Choroid plexus epithelial cell (primary cell): ENCODE results near the gene EFCAB11.

Source experiments
- DNase-seq: peaks from one replicate; pipeline ENCODE4 v3.0.0-alpha.2; 2010; ENCODE audit warnings: low read depth
- H3K4me3 ChIP-seq: 2 replicates; pipeline ENCODE4 v1.5.1; 2011; ENCODE audit warnings: low read depth, mild to moderate bottlenecking, control low read depth, low read length, moderate library complexity
- TF ChIP-seq, protein P1 (sequence below): conservative IDR thresholded peaks from 2 replicates; pipeline ENCODE4 v1.5.1; 2011; ENCODE audit warnings: low read depth, mild to moderate bottlenecking, control low read depth, inconsistent platforms, low read length, moderate library complexity

The EFCAB11 gene

DNA sequence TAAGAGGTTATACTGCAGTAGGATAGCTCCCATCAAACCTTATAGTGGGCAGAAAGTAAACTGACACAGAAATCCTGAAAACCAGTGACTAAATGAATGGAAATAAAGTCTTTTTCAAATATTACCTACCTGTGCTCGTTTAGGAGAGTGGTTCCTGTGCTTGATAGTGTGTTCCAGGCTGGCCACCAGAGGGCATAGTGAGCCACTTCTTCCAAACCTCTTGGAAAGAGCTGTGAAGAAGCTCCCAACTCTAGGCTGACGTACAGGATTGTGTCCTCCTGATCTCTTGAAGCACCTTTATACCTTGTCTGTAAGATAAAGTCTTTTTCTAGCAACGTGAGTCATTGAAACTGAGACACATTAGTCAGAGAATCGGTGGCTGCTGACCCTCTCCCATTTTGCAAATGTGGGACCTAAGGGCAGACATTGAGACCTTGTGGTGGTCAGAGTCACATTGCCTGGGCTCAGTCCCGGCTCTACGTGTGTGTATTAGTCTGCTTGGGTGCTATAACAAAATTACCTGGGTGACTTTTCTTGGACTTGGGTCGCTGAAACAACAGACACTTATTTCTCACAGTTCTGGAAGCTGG, 18.8 kb upstream of the EFCAB11 start:
- H3K4me3 ChIP-seq = no peak overlapping the region
- peak; percentile 90 for DNase-seq
- TF ChIP-seq, protein P1, sequence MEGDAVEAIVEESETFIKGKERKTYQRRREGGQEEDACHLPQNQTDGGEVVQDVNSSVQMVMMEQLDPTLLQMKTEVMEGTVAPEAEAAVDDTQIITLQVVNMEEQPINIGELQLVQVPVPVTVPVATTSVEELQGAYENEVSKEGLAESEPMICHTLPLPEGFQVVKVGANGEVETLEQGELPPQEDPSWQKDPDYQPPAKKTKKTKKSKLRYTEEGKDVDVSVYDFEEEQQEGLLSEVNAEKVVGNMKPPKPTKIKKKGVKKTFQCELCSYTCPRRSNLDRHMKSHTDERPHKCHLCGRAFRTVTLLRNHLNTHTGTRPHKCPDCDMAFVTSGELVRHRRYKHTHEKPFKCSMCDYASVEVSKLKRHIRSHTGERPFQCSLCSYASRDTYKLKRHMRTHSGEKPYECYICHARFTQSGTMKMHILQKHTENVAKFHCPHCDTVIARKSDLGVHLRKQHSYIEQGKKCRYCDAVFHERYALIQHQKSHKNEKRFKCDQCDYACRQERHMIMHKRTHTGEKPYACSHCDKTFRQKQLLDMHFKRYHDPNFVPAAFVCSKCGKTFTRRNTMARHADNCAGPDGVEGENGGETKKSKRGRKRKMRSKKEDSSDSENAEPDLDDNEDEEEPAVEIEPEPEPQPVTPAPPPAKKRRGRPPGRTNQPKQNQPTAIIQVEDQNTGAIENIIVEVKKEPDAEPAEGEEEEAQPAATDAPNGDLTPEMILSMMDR = peak; percentile 94

DNA sequence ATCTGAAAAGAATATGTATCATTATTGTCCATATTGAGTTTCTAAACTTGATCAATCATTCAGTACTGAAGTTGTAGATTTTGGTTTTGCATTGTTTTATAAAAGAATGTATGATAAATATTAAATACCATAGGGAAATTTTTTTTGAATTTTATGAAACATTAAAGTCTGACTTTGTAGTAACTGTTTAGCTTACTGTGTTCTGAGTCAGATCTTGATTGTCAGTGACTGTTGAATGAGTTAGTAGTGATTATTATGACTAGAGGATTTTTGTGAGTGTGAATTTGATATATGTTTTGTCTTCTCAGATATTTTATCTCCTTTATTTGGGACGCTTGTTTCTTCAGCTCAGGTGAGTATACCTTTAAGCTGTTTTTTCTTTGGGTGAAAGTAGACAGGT, 11.3 kb upstream of the EFCAB11 start:
- no peak for DNase-seq
- no peak overlapping the region for H3K4me3 ChIP-seq
- TF ChIP-seq, protein P1 = no peak

DNA sequence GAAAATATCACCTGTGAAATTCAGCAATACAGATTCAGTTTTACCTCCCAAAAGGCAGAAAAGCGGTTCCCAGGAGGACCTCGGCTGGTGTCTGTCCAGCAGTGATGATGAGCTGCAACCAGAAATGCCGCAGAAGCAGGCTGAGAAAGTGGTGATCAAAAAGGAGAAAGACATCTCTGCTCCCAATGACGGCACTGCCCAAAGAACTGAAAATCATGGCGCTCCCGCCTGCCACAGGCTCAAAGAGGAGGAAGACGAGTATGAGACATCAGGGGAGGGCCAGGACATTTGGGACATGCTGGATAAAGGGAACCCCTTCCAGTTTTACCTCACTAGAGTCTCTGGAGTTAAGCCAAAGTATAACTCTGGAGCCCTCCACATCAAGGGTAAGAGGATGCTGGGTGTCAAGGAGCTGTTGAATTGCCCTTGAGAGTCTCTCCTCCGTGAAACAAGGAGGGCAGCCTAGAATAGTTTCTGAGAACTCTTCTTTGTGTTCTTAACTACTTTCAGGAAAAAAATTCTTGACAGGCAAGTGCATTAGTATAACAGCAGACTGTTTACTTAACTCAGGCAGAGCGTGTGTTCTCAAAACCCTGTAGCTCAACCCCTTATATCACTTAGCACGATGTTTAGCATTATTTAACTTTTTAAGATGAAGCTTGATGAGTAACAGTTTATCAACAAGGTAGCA, 8.9 kb upstream of the EFCAB11 start:
- DNase-seq = no peak
- no peak overlapping the region for H3K4me3 ChIP-seq
- TF ChIP-seq, protein P1 = no peak

DNA sequence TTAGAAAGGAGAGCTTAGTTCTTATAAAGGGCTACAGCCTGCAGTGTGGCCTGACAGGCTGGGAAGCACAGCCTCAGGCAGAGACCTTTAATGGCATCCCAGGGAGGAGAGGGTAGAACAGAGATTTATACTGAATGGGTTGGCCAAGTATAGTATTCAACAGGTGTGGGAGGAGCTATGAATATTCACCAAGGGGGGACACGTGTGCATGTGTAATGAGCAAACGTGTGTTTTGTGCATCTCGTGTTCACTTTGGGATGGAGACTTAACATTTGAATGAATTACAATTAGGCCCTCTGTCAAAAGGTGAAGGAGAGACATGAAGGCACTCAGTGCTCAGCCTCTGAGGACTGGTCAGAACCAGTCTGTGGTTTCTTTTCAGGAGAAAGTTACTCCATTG, 6.4 kb upstream of the EFCAB11 start:
- TF ChIP-seq, protein P1 = no peak
- no peak for DNase-seq
- H3K4me3 ChIP-seq = no peak overlapping the region

DNA sequence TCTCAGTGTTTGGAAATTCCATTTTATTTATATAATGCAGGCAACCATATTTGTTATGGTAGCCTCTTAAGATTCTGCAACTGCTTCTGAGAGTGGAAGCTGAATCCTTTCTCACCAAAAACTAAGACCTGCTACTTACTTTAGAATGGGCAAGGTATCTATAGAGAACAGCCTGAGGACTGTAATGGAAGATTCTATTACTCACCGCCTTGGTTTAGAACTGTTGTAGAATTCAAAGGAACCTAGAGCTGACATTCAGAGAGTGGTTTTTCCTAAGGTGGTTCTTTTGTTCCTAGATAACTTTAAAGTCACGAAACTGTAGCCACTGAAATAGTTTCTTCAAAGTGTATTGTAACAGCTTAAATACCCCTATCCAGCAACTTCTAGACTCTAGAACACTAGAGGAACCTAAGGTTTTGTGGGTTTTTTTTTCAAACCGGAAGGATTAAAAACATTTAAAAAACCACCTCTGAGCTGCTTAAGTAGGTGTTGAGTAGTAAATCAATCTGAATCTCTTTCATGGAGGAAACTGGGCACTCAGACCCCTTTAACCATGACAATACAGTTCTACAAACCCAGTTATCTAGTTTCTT, 5.4 kb upstream of the EFCAB11 start:
- DNase-seq = no peak
- no peak overlapping the region for H3K4me3 ChIP-seq
- TF ChIP-seq, protein P1 = no peak

DNA sequence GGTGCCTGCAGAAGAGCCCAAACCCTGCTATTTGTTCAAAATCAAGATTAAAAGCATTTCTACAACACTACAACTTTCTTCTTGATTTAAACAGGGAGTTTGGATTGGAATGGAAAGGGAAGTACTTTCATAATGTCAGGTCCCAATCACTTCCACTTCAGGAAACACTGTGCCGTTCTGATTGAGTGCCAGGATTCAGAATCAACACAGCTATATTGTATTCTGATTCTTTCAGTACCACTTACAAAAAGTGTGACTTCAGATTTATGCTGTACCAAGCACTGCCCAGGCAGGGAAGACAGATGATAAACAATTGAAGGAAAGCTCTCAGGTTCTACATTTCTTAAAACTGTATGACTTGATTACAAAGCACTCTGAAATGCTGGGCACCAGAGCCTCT, 4.4 kb upstream of the EFCAB11 start:
- TF ChIP-seq, protein P1 = no peak
- no peak overlapping the region for H3K4me3 ChIP-seq
- no peak for DNase-seq

DNA sequence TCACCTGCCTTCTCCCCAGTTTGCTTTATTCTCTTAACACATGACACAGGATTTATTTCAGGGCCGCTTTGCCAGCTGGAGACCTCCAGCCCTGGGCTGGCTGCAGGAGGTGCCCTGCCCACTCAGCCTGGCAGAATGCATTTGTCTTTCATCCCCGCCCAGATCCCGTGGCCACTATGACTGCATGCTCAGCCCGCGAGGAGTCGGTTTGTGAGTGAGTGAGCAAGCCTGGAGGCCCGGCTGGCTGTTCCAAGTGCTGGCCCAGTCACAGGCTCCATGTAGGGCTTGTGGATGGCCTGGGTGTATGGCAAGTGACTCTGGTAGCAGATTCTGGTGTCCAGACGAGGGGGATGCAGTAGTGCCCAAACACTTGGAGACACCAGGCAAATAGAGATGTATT, 3.3 kb upstream of the EFCAB11 start:
- TF ChIP-seq, protein P1 = no peak
- H3K4me3 ChIP-seq = no peak overlapping the region
- no peak for DNase-seq
